Endothelial cell of umbilical vein (primary cell): Measurements from ENCODE around the gene UGT2A2.

ENCODE experiments used
- EZH2 ChIP-seq: IDR thresholded peaks from 2 replicates; pipeline ENCODE4 v1.6.1; 2012; ENCODE audit warnings: borderline replicate concordance, low read depth, mild to moderate bottlenecking, moderate library complexity, low read length, inconsistent platforms; ENCODE audit not compliant: severe bottlenecking
- GATA2 ChIP-seq: IDR thresholded peaks from 2 replicates; pipeline ENCODE4 v1.7.0; 2011; ENCODE audit warnings: low read depth, mild to moderate bottlenecking, moderate library complexity, mixed read lengths, low read length; ENCODE audit not compliant: insufficient read length, insufficient read depth
- JUN ChIP-seq: IDR thresholded peaks from 2 replicates; pipeline ENCODE4 v1.6.1; 2011; ENCODE audit warnings: borderline replicate concordance, low read depth; ENCODE audit not compliant: insufficient read length, insufficient read depth
- POLR2A ChIP-seq: IDR thresholded peaks from 2 replicates; pipeline ENCODE4 v1.6.1; 2012; ENCODE audit warnings: low read depth, mild to moderate bottlenecking, control low read depth, low read length
- POLR2AphosphoS5 ChIP-seq: IDR thresholded peaks from 2 replicates; pipeline ENCODE4 v1.6.1; 2012; ENCODE audit warnings: low read depth, mild to moderate bottlenecking, control low read depth, low read length, moderate library complexity; ENCODE audit not compliant: insufficient read depth
- TF ChIP-seq, protein P1 (sequence below), 2 donors: IDR thresholded peaks; 1 replicate in 1 of 2; 2 replicates in 1 of 2; pipeline ENCODE4 v1.5.1; 2011; ENCODE audit warnings: low read length in 2 of 2, mild to moderate bottlenecking in 2 of 2, moderate library complexity in 2 of 2, control low read depth in 1 of 2, inconsistent platforms in 1 of 2, low read depth in 1 of 2; ENCODE audit not compliant: insufficient read depth in 1 of 2; ENCODE audit errors: extremely low read depth in 1 of 2
- TF ChIP-seq, protein P2 (sequence below): IDR thresholded peaks from 2 replicates; pipeline ENCODE4 v1.6.1; 2011; ENCODE audit not compliant: insufficient read depth, insufficient read length

DNA sequence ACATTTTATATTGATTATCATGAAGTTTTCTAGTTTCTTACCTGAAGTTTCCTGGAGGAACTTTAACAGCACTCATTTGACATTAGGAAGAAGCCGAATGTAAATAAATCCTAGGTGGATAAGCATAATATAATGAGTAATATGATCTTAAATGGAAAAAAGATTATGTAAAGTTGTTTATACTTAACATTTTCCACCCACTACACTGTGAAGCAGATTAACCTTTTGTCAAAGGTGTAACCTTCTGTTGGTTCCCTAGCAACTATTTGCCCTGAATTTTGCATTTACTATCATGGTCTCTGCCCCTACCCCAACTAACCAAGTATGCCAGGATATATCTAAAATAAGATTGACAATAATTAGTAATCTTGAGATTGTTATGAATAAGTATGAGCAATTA is 13.7 kb upstream of the UGT2A2 start, which contains the start of gene UGT2A1:
- TF ChIP-seq POLR2A, result no peak
- no peak for TF ChIP-seq JUN
- TF ChIP-seq, protein P1, sequence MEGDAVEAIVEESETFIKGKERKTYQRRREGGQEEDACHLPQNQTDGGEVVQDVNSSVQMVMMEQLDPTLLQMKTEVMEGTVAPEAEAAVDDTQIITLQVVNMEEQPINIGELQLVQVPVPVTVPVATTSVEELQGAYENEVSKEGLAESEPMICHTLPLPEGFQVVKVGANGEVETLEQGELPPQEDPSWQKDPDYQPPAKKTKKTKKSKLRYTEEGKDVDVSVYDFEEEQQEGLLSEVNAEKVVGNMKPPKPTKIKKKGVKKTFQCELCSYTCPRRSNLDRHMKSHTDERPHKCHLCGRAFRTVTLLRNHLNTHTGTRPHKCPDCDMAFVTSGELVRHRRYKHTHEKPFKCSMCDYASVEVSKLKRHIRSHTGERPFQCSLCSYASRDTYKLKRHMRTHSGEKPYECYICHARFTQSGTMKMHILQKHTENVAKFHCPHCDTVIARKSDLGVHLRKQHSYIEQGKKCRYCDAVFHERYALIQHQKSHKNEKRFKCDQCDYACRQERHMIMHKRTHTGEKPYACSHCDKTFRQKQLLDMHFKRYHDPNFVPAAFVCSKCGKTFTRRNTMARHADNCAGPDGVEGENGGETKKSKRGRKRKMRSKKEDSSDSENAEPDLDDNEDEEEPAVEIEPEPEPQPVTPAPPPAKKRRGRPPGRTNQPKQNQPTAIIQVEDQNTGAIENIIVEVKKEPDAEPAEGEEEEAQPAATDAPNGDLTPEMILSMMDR (IDR thresholded peaks at IDR 0.05; ENCODE audit: extremely low read depth in 1 of 2, insufficient read depth in 1 of 2, low read depth in 1 of 2, low read length in 2 of 2), result no peak
- no peak for TF ChIP-seq POLR2AphosphoS5
- no peak for TF ChIP-seq EZH2
- TF ChIP-seq GATA2, result no peak
- TF ChIP-seq, protein P2, sequence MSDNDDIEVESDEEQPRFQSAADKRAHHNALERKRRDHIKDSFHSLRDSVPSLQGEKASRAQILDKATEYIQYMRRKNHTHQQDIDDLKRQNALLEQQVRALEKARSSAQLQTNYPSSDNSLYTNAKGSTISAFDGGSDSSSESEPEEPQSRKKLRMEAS, result no peak
